DND-41 (cell line): ENCODE results near the gene ERC2.

Experiments
- EZH2 ChIP-seq: IDR thresholded peaks from 3 replicates; pipeline ENCODE4 v1.6.1; 2012; ENCODE audit warnings: borderline replicate concordance, low read depth, mild to moderate bottlenecking, moderate library complexity, low read length, inconsistent platforms; ENCODE audit not compliant: severe bottlenecking
- TF ChIP-seq, protein P1 (sequence below): IDR thresholded peaks from 2 replicates; pipeline ENCODE4 v1.5.1; 2012; ENCODE audit warnings: borderline replicate concordance, low read length, moderate library complexity, mild to moderate bottlenecking; ENCODE audit not compliant: poor library complexity, severe bottlenecking; ENCODE audit errors: extremely low read depth

DNA sequence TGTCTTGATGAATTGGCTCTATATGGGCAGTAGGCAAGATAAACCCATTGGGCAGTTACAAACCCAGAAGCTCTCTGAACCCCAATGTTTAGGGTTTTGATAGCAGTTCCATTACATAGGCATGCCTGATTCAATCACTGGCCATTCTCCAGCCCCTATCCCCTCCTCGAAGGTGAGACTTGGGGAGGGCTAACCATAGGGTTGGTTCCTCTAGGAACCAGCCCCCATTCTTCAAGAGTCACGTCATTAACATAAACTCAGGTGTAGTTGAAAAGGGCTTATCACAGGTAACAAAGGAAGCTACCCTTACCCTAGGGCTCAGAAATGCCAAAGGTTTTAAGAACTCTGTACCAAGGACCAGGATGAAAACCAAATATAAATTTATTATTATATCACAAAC lies 353.1 kb downstream of the ERC2 start:
- TF ChIP-seq, protein P1, sequence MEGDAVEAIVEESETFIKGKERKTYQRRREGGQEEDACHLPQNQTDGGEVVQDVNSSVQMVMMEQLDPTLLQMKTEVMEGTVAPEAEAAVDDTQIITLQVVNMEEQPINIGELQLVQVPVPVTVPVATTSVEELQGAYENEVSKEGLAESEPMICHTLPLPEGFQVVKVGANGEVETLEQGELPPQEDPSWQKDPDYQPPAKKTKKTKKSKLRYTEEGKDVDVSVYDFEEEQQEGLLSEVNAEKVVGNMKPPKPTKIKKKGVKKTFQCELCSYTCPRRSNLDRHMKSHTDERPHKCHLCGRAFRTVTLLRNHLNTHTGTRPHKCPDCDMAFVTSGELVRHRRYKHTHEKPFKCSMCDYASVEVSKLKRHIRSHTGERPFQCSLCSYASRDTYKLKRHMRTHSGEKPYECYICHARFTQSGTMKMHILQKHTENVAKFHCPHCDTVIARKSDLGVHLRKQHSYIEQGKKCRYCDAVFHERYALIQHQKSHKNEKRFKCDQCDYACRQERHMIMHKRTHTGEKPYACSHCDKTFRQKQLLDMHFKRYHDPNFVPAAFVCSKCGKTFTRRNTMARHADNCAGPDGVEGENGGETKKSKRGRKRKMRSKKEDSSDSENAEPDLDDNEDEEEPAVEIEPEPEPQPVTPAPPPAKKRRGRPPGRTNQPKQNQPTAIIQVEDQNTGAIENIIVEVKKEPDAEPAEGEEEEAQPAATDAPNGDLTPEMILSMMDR: no peak
- TF ChIP-seq EZH2: no peak
